Renal pelvis (tissue), 12 donors: ENCODE measurements around the gene OR7A10. TPM values are rescaled to one million over a fixed set of nuclear protein-coding genes. Genes with fewer than 3 reads are reported as not detected.
A peak's percentile ranks its signal among the peaks of the same experiment; 100 is the strongest.

Experiments
- DNase-seq: peaks from one replicate; pipeline ENCODE4 v3.0.0-alpha.2; 2013
- long read RNA-seq, 16 experiments: transcript quantifications; one replicate each; lab custom pipeline, GENCODE V29; 2026
- polyA plus RNA-seq, 3 donors: library from polyadenylated mRNA; unstranded; fragments of 120-200 nt; gene quantifications; one replicate each; pipeline ENCODE4 v1.2.1, GENCODE V29; 2013; ENCODE audit not compliant: insufficient read length in 3 of 3

The OR7A10 gene
- not detected for polyA plus RNA-seq
- long read RNA-seq, donor 1 = 0 reads
- long read RNA-seq, donor 2 = 0 reads
- long read RNA-seq, donor 3 = 0 reads
- long read RNA-seq, donor 4 = 0 reads
- long read RNA-seq, donor 5 = 0 reads
- long read RNA-seq, donor 6 = 0 reads
- long read RNA-seq, donor 7 = 0 reads
- long read RNA-seq, donor 8 = 0 reads
- long read RNA-seq, donor 9 = 0 reads
- long read RNA-seq, donor 10 = 0 reads
- long read RNA-seq, donor 11 = 0 reads
- long read RNA-seq, donor 12 = 0 reads
- long read RNA-seq, donor 13 = 0 reads
- long read RNA-seq, donor 14 = 0 reads
- long read RNA-seq, donor 15 = 0 reads
- long read RNA-seq, donor 16 = 0 reads

DNA sequence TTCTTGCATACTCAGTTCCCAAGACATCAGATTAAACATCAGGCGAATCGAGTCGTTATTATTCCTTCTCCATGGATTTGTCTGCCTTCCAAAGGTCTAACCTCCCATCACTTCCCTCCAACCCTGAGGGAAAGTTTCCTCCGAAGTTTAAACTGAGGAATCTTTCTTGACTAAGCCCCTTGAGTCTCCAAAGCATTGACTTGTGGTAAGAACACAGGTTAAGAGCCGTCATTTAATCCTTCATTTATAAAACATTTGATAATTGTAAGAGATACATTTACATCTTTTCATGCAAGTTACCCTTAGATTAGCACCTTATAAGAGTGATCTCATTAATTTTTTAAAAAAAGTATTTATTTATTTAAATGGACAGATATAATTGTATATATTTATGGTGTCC is at the start of gene OR7A10:
Gene OR7A10 (minus strand): TSS at position 101 of the 400 bp plus-strand sequence. CDS start 7,045 bp downstream, outside the sequence.
- no peak for DNase-seq

DNA sequence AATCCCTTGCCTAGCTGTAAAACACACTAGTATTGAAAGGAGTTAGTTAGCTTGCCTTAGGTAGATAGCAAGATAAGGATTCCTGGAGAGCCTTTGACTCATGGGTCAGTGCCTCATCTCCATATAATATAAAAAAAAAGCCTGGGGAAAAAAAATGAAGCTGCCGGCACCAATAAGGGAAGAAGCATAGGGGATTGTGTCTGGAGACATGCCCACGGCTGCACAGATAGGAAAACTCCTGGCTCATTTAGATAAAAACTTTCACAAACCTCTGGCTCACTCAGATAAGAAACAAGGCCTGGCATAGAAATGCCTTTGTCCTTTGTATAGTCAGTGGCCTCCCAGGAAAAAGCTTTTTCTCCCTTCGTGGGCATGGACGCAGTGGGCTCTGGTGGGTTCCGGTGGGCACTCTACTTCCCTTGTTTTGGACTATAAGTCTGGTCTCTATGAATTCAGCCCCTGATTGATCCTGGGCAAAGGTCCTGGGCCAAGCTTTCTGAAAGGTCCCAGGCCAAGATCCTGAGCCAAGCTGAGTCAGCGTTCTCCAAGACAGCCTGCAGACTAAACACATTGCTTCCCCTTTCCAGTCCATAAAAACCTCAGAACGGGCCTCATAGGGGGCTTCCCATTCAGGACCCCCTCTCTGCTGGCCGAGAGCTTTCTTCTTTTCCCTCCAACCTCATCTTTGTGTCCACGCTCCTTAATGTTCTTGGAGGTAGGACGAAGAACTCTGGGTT is 42.1 kb upstream of the OR7A10 start:
- DNase-seq = no peak

DNA sequence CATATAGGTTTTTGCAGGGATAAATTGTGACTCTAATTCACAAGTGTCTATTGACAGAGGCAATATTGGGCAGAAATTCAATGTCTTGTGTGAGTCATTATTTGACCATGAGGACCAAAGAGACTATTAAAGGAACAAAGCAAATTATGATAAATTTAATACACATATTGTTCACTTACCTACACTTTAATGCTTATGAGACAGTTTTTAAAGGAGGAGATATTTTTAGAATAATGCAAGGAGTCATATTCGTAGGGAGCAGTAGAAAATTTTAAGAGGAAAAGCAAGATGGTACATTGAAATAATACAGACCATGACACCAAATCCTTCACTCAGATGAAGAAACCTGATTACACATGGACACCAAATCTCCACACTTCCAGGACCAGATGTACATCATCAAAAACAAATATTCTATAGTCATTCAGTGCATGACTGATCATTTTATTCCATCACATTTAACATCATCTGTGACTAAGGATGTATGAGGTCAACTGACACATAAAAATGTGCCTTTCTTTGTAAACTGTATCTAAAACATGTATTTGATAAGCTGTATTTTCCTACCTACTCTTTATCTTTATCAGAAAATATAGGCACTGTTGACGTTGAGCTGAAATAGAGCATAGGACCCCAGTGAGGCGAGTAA is 41.4 kb upstream of the OR7A10 start:
- no peak for DNase-seq

DNA sequence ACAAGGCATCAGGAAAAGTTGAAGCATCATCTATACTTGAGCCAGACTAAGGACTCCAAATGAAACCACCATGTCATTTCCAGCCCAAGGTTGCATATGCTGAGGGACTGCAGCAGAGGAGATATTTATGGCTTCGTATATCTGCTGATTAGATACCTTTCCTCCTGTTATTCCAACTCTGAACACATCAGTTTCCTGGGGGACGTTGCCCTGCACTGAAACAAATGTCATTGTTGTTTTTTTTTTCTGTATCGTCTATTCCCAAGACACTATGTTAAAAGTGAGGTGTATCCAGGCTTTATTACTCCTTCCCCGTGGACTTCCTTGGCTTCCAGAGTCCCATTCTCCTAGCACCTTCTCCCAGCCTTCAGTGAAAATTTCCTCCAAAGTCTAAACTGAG is 37.3 kb upstream of the OR7A10 start, which contains the start of gene OR7A17:
Gene OR7A17 (minus strand): TSS at position 101 of the 400 bp plus-strand sequence. CDS start 4,777 bp downstream, outside the sequence.
- DNase-seq = no peak

DNA sequence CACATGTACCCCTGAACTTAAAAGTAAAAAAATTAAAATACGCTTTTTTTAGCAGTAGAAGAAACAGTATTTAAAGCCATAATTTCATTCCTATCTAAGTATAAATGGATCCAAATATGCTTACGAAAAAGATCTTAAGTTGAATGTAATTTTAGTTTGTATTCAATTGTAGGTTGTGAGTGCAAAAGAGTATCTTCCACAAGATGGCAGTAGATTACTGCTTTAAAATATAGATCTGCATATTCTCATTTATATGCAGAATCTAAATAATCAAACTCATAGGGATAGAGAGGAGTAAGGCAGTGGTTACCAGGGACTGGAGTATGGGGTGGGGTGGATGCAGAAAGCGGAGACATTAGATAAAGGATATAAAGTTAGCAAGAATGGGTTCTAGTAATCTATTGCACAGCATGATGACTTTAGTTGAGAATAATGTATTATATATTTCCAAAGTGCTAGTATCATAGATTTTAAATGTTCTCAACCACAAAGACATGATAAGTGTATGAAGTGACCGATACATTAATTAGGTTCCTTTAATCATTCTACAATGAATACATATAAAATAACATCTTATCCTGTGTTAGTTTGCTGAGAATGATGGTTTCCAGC is 23.0 kb upstream of the OR7A10 start:
- no peak for DNase-seq

DNA sequence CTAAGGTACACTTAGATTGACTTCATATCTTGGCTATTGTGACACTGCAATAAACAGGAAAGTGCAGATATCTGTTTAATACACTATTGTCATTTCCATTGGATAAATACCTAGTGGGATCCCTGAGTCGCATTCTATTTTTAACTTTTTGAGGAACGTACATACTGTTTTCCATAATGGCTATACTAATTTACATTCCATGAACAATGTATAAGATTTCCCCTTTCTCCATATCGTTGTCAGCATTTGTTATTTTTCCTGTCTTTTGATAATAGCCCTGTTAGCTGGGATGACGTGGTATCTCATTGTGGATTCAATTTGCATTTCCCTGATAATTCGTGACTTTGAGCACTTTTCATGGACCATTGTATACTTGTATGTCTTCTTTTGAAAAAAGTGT is 19.8 kb upstream of the OR7A10 start:
- DNase-seq = no peak

DNA sequence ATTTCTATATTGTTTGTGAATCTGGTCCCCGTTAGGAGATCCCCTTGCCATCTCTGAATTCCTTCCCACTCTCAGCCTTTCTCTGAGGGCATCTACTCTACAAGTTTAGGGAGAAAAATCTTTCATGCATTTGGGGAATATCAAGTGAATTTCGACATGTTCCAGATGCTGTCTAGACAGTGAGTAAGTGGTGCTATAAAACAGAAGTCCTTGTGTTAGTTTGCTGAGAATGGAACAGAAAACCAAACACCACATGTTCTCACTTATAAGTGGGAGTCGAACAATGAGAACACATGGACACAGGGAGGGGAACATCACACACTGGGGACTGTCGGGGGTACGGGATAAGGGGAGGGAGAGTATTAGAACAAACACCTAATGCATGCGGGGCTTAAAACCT is 5.1 kb downstream of the OR7A10 start:
- DNase-seq = peak; percentile 45

DNA sequence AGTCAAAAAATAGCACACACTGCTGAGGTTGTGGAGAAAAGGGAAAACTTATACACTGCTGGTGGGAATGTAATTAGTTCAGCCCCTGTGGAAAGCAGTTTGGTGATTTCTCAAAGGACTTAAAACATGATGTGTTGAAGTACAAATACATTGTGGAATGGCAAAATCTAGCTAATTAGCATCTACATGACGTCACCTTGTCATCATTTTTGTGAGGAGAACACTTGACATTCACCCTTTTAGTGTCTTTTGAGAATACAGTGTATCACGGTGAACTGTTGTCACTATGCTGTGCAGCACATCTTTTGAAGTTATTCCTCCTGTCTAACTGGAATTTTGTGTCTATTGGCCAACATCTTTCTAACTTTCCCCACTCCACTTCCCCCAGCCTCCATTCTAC is 5.6 kb downstream of the OR7A10 start:
- DNase-seq = no peak

DNA sequence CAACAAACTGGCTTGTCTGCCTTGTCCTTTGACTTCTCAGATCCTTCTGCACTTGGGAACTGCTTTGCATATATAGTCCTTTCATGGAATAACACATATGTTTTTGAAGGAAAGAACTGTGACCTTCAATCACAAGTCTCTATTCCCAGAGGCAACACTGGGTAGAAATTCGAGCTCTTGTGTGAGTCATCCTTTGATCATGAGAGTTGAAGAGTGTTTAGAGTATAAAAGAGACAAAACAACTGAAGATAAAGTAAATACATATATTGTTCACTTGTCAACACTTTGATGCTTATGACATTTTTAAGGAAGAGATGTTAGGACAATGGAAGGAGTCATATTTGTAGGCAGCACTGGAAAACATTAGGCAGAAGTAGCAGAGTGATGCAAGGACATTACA is 8.5 kb downstream of the OR7A10 start:
- DNase-seq = no peak

DNA sequence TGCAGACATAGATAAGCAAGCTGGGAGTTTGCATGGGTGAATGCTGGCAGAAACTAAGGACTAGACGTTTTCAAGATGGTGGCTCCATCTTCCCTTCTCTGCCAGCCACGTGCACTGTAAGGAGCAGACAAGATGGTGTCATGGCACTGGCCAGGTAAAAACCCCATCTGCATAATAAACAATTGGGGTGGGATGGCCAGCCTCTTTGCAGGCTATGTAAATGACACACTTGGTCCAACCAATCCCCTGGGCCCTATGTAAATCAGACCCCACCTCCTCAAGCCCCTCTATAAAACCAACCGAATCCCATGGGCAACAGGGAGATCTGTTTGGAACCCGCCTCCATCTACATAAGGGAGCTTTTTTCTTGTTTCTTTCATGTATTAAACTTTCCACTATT is 11.3 kb downstream of the OR7A10 start:
- DNase-seq = no peak

DNA sequence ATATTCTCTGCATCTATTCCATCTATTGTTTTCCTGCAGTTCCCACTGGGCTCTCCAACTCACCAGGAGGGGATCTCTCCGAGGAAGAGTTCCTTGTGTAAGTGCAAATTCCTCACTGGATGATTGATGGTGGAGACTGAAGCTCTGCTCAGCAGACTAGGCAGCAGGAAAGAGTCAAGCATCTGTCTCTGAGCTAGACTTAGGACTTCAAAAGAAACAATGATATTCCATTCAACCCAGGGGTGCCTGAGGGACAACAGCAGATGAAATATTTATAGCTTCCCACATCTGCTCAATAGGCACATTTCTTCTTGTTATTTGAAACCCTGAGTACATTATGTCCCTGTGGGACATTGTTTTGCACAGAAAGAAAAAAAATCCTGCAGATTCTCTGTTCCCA is 13.7 kb downstream of the OR7A10 start, which contains the start of the genes OR7A5 and OR7C1:
Gene OR7A5 (minus strand): TSS at position 175 of the 400 bp plus-strand sequence. CDS start 6,944 bp downstream, outside the sequence.
Gene OR7C1 (minus strand): TSS at position 175 of the 400 bp plus-strand sequence. CDS start 35,049 bp downstream, outside the sequence.
- DNase-seq = peak; percentile 55

DNA sequence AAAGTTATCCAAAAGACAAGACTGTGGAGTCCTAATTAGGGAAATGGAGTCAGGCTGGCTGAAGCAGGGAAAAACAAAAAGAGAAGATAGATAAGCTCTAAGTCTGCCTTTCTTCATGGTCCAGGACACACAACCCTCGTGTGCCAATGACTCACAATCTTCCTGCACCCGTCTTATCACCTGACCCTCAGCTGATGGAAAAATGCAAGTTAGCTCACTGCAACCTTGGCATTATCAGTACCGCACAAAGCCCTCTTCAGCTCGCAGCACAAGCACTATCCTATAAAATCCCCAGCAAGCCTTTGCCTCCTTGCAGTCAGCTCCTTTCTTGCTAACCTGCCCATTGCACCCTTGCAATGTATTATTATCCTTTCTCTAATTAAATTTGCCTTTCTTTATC is 18.0 kb downstream of the OR7A10 start:
- no peak for DNase-seq

DNA sequence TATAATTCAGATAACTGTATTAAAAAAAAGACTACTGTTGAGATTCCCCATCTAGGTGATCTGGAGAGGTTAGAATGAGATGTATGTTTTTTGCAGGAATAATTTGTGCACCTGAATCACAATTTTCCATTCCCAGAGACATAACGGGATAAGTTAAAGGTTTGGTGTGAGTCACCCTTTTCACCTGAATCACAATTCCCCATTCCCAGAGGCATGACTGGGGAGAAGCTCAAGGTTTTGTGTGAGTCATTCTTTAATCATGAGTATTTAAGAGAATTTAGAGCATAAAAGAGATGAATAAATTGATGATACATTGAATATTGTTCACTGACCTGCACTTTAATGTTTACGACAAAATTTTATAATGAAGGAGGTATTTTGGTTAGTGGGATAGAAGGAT is 22.7 kb downstream of the OR7A10 start:
- no peak for DNase-seq

DNA sequence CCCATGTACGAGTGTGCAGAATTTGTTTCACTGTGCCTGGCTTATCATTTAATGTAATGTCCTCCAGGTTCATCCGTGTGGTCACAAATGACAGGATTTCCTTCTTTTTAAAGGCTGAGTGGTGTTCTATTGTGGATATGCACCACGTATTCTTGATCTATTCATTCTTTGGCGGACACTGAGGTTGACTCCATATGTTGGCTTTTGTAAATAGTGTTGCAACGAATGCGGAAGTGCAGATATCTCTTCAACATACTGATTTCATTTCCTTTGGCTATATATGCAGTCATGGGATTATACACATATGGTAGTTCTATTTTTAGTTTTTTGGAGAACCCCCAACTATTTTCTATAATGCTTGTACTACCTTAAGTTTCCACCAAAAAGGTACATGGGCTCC is 26.8 kb downstream of the OR7A10 start:
- DNase-seq = no peak

DNA sequence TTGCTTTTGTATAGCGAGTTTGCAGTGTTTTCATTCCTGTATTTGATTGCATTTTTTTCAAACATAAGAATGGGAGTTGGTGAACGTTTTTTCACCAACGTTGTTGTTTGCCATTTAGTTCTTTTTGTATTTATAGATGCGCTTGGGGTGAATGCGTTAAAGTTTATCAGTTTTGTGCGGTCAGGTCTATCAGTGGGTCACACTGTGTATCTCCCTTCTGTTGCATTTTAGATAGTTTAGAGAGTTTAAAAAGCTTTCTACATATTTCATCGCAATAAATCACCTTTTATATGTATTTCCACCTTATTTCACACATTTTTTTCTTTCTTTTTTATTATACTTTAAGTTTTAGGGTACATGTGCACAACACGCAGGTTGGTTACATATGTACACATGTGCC is 30.1 kb downstream of the OR7A10 start:
- no peak for DNase-seq

DNA sequence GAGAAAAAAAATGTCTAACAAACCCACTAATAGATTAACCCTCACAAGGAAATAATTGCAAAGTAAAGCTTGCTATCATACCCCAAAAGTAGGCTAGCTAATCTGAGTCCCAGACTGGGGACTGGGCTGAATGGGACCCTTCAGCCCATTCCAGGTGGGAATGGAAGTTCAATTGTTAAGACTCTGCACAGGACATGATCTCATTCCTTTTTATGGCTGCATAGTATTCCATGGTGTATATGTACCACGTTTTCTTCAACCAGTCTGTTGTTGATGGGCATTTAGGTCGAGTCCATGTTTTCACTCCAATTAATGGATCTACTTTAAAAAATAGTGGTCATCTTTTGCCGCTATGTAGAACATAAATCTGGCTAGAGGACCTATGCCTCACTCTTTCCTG is 31.7 kb downstream of the OR7A10 start:
- no peak for DNase-seq

DNA sequence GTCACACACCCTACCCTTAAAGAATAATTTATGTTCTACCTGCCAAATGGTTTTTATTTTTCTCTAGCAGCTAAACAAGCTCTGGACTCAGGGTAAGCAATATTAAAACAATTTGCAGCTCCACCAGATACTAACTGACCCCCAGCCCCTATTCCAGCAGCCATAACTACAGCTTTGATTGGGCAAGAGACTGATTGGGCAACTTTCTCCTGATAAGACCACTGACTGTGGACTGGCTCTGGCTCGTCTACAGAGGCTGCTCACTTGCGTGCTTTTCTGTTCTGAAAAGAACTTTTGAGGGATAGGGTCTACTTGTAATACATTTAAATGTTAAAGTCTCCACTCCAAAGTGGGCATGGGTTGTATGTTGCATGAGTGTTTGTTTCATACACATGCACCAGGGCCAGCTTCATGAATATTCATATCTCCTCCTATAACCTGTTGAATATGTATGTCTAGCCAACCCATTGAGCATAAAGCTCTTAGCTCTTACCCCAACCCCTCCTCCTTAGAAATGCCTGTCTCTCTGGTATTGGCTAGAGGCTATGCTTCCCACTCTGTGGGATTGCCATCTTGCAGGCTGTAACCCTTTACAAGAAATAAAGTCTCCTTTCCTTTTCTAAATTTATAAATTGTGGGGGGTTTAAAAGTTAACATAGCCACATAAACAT is 33.6 kb downstream of the OR7A10 start:
- DNase-seq = no peak

DNA sequence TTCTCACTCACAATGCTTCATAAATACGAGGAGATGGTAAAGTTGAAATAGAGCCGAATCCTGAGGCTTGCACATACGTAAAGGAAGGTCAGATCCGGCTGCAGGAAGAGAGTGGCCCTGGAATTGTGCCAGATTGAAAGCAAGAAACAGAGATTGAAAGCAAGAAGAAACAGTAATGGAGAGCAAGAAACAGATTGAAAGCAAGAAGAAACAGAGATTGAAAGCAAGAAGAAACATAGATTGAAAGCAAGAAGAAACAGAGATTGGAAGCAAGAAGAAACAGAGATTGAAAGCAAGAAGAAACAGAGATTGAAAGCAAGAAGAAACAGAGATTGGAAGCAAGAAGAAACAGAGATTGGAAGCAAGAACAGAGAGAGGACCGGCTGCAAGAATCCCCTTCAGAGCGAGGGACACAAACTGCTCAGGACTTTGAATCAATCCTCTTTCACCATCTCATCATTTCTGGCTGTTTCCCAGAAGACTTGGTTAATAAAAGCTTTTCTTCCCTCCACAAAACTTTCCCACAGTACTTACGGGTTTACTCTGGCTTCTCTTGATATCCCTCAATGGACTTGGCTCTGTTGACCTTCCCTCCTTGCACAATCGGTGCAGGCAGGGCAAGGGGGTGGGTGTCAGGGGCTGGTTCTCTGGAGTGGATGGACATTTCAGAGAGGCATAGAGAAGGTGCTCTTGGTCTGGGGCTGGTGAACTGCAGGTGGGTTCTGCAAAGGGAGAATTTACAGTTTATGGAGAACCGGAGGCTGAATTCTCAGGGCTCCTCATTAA is 39.3 kb downstream of the OR7A10 start:
- DNase-seq = no peak

DNA sequence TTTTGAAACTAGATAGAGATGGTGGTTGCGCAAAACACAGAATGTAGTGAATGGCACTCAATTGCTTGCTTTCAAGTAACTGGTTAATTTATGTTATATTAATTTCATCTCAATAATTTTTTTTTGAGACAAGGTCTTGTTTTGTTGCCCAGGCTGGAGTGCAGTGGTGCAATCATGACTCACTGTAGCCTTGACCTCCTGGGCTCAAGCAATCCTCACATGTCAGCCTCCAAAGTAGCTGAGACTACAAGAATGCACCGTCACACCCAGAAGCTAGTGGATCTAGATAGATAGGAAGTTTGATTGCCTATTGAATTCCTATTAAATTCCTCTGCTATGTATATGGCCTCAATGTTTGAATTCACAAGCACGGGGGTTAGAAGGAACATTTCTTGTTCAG is 44.0 kb downstream of the OR7A10 start:
- no peak for DNase-seq

DNA sequence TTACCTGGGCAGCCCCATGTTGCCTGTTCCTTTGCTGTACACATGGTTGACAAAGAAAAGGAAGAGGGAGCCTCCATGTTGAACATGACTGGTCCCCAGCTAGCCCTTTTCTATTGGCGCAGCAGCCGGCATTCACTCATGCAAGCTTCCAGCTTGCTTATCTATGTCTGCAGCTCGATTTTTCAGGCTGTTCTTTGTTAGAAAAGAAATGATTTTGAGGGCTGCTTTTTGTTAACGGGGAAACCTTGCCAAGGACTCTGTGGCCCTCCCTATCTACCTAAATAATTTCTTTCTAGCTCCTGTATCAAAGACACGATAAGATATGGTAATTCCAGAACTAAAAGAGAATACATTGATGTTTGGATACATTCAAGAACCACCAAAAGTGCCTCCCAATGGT is 50.0 kb downstream of the OR7A10 start:
- DNase-seq = no peak

DNA sequence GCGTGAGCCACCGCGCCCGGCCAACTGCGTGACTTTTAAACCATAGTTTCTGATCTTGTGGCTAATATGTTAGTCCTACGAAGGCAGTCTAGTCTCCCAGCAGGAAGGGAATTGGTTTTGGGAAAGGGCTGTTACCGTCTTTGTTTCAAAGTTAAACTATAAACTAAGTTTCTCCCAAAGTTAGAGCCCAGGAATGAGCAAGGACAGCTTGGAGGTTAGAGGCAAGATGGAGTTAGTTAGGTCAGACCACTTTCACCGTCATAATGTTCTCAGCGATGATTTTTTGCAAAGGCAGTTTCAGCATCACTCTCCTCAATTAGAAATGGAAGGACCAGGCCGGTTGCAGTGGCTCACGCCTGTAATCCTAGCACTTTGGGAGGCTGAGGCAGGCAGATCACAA is 52.7 kb downstream of the OR7A10 start:
- no peak for DNase-seq
